GM19238 (cell line): ENCODE results near the gene PCDH12.

Experiments
- DNase-seq: peaks from one replicate; pipeline ENCODE4 v3.0.0; 2011; ENCODE audit warnings: low spot score; ENCODE audit not compliant: insufficient read length

The PCDH12 gene

DNA sequence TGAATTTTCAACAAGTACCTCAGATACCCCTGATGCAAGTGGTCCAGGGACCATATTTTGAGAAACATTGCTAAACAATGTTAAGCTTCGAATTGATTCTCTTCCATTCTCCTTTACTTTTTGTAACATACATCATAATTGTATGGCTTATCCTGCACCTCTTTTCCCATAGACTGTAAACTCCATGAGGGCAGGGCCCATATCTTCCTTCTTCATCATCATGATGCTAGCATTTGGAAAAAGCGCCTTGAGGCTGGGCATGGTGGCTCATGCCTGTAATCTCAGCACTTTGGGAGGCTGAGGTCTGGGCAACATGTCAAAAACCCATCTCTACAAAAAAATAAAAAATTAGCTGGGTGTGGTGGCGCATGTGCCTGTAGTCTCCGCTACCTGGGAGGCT is 48.8 kb downstream of the PCDH12 start:
- DNase-seq, result no peak

DNA sequence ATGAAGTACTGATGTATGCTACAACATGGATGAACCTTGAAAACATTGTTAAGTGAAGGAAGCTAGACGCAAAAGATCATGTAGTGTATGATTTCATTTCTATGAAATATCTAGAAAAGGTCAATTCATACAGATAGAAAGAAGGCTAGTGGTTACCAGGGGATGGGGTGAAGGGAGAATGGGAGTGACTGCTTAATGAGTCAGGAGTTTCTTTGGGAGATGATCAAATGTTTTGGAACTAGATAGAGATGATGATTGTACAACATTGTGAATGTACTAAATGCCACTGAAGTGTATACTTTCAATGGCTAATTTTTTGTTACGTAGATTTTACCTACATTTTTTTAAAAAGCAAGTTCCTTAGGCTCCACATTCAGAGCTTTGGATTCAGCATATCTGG is 49.2 kb downstream of the PCDH12 start:
- DNase-seq, result no peak

DNA sequence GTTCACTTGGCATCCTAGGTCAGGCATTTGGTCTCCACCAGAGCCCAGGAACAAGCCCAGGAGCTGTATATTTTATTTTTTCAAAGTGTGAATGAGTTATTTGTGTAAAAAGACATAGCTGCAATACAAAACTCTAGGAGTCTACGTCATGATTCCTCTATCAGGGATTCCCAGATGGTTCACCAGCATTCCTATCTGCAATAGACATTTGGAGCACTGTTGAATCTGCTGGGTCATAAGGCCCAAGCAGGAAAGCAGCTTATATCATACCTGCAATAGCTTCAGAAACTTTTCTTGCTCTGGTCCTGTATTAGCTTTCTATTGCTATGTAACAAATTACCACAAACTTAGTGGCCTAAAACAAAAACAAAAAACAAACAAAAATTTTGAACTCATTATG is 51.0 kb downstream of the PCDH12 start:
- DNase-seq, result no peak

DNA sequence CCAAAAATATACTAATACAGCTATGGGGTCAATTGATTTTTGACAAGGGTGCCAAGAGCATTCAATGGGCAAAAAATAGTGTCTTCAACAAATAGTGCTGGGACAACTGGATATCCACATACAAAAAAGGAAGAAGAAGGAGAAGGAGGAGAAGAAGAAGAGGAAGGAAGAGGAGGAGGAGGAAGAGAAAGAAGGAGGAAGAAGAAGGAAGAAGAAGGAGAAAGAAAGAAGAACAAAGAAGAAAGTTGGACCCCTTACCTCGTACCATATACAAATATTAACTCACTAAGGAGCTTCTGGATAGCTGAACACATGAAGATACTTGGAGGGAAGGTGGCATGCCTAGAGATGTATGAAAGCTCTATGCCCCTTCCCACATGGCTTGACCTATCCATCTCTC is 51.5 kb downstream of the PCDH12 start:
- DNase-seq, result no peak

DNA sequence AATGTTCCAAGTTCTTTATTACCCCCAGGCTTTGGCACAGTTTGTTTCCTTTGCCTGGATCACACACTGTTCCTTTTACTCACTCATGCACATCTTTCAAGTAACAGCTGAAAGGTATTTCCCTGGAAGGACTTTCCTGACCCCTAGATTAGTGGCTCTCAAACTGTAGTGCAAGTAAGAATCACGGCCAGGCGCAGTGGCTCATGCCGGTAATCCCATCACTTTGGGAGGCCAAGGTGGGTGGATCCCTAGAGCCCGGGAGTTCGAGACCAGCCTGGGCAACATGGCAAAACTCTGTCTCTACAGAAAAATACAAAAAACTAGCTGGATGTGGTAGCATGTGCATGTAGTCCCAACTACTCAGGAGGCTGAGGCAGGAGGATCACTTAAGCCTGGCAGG is 53.5 kb downstream of the PCDH12 start:
- DNase-seq, result no peak

DNA sequence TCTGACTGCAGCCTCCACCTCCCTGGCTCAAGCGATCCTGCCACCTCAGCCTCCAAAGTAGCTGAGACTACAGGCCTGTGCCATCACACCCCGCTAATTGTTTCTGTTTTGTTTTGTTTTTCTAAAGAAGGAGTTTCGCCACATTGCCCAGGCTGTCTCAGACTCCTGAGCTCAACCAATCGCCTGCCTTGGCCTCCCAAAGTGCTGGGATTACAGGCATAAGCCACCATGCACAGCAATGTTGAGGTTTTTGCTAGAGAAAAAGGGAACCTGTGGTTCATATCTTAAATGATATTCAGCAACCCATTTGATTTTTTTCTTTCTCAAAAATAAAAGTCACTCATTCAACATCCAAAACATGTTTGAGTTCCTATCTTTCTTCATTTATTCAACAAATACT is 54.7 kb downstream of the PCDH12 start:
- no peak for DNase-seq

DNA sequence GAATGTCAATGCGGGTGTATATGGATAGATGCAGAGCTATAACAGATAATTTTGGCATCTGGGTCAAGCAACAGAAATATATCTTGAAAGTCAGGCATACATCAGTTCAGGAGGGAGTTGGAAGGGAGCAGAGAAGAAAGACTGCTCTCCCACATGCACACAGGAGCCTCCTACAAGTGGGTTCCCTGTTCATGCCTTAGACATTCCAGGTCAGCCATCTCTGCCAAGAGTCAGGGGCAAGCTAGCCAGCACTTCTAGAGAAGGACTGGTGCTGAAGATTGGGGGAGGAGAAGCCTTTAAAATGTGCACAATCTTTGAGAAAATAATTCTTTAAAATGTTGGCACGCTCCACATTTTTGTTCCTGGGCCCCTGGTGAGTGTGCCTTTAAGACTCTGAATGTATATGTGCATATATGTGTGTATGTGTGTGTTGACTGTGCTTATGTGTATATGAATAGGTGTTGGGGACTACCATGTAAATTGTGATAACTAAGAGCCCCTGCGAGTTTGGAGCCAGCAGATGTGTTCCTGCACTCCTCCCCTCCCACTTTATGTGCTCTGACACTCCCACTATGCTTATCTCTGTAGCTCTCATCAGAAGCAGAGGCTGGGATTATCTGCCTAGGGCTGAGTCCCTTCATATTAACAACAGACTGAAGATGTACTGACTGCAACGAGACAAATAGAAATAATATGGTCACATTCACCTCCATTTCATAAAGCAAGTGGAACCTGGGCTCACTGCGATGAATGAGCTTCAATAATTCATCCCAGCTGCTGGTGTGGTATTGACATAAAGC is 55.8 kb downstream of the PCDH12 start:
- DNase-seq, result no peak

DNA sequence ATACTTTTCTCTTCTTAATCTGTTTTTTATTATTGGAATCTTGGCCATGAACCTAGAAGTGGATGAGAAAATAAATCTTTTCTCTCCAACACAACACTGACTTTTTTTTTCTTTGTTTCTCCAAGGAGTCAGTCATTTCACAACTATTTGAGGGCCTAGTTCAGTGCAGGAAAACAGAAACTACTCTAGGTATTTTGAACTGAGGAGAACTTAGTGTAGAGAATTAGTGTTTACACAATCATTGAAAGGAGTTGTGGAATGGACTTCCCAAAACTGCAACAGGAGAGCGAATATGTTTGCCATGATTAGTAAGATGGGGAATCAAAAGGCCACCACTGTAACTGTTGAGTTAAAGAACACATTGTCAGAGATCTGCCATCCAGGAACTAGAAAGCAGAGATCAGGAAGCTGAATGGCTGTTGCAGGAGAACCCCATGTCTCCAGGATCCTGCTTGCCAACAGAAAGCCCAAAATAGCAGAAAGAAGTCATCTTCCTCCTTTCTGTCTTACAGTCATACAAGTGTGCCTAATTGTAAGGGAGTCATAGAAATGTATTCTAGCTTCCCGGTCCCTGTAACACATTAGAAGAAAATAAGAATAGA is 59.5 kb downstream of the PCDH12 start:
- no peak for DNase-seq

DNA sequence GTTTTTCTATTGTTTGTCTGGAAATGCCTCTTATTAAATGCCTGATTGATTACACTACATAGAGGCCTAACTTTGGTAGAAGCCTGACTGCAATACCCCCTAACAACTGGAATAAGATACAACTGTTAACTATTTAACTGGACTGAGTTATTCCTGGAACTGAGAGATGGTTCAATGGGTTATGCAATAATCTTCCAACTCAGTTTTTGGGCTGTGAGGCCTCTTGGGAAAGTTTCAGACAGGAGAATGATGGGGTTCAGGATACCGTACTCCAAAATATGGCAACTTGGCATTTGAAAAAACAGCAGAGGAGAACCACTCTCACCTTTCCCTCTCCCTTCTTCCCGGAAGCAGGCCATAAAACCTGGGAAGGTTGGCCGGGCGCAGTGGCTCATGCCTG is 60.6 kb downstream of the PCDH12 start:
- DNase-seq, result no peak
